GM06990 (cell line): ENCODE measurements around the gene HHIPL1.

Source experiments
- DNase-seq: peaks from one replicate; pipeline ENCODE4 v3.0.0-alpha.2; 2011; ENCODE audit not compliant: insufficient read length; ENCODE audit errors: extremely low read depth
- H3K27me3 ChIP-seq: replicated peaks from 2 replicates; pipeline ENCODE4 v1.6.0; 2011; ENCODE audit warnings: low read length; ENCODE audit not compliant: control insufficient read depth, insufficient read depth
- H3K36me3 ChIP-seq: 2 replicates; pipeline ENCODE4 v1.5.1; 2011; ENCODE audit warnings: low read length; ENCODE audit not compliant: control insufficient read depth, insufficient read depth
- H3K4me3 ChIP-seq: replicated peaks from 2 replicates; pipeline ENCODE4 v1.5.1; 2011; ENCODE audit warnings: low read depth, mild to moderate bottlenecking, control low read depth, low read length
- TF ChIP-seq, protein P1 (sequence below): IDR thresholded peaks from 2 replicates; pipeline ENCODE4 v1.5.1; 2011; ENCODE audit warnings: low read length, control low read depth, mild to moderate bottlenecking, inconsistent platforms; ENCODE audit not compliant: insufficient read depth, poor library complexity, severe bottlenecking

HHIPL1 gene

DNA sequence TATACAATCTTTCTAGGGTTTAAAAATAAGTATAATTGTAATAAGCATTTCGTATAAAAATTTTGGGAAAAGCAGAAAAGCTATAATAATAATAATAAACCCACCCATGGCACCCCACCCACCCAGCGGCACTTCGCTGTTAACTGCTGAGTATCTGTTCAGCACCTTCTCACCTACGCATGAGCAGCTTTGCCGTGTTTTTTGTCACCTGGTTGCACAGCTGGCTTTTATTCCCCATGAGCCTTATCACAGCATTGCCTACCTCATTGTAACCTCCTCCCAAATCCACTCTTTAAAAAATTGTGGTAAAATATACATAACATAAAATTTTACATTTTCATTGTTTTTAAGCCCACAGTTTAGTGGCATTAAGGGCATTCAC is 73.9 kb downstream of the HHIPL1 start:
- Histone ChIP-seq H3K27me3 (no peaks in the 10 kb centered on the region; the same call in 1 of the 2 replicates), H3K4me3 (no peak overlapping the region), H3K36me3 (no peaks in the 10 kb centered on the region)
- no peak for DNase-seq
- TF ChIP-seq, protein P1, sequence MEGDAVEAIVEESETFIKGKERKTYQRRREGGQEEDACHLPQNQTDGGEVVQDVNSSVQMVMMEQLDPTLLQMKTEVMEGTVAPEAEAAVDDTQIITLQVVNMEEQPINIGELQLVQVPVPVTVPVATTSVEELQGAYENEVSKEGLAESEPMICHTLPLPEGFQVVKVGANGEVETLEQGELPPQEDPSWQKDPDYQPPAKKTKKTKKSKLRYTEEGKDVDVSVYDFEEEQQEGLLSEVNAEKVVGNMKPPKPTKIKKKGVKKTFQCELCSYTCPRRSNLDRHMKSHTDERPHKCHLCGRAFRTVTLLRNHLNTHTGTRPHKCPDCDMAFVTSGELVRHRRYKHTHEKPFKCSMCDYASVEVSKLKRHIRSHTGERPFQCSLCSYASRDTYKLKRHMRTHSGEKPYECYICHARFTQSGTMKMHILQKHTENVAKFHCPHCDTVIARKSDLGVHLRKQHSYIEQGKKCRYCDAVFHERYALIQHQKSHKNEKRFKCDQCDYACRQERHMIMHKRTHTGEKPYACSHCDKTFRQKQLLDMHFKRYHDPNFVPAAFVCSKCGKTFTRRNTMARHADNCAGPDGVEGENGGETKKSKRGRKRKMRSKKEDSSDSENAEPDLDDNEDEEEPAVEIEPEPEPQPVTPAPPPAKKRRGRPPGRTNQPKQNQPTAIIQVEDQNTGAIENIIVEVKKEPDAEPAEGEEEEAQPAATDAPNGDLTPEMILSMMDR: no peak

DNA sequence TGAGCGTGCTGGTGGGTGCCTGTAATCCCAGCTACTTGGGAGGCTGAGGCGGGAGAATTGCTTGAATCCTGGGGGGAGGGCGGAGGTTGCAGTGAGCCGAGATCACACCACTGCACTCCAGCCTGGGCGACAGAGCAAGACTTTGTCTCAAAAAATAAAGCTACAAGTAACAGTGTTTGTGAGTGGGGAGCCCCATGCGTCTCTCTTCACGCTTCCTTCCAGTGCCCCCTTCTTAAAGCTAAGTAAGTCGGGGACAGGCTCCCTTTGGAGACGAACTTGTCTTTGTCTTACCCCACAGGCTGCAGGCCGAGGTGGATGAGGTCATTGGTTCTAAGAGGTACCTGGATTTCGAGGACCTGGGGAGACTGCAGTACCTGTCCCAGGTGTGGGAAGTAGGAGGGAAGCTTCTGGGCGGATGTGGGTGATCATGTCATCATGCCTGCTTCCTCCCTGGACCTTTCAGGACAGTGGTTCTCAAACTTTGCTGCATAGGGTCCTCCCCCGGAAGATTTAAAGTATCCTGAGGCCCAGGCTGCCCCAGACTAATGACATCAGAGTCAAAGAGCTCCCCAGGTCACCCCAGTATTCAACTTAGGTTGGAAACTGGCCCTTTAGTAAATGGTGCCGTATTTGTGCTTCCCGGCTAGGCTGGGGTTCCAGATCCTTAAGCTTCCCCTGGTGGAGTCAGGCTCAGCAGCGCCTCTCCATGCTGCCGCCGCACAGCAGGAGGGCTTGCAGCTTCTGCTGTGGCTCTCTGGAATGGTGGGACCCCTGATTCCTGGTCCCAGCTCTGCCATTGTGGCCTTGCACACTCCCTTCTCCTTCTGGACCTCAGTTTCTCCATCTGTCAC is 76.2 kb downstream of the HHIPL1 start:
- DNase-seq: no peak
- TF ChIP-seq, protein P1: no peak
- no peaks in the 10 kb centered on the region for H3K36me3 ChIP-seq
- H3K27me3 ChIP-seq: no peaks in the 10 kb centered on the region; the same call in 1 of the 2 replicates
- H3K4me3 ChIP-seq: no peak overlapping the region

- H3K27me3 ChIP-seq: no peaks in the 10 kb centered on the region; the same call in 1 of the 2 replicates
- H3K4me3 ChIP-seq: no peak overlapping the region
- TF ChIP-seq, protein P1: no peak
- no peaks in the 10 kb centered on the region for H3K36me3 ChIP-seq
- no peak for DNase-seq
Observed at GRCh38 chr14:99721792-99722516, 77.0 kb downstream of the HHIPL1 start.

GRCh38 chr14:99722741-99723140 is 77.8 kb downstream of the HHIPL1 start:
- Histone ChIP-seq H3K36me3 (no peaks in the 10 kb centered on the region), H3K27me3 (no peaks in the 10 kb centered on the region; the same call in 1 of the 2 replicates), H3K4me3 (no peak overlapping the region)
- TF ChIP-seq, protein P1: no peak
- no peak for DNase-seq

DNA sequence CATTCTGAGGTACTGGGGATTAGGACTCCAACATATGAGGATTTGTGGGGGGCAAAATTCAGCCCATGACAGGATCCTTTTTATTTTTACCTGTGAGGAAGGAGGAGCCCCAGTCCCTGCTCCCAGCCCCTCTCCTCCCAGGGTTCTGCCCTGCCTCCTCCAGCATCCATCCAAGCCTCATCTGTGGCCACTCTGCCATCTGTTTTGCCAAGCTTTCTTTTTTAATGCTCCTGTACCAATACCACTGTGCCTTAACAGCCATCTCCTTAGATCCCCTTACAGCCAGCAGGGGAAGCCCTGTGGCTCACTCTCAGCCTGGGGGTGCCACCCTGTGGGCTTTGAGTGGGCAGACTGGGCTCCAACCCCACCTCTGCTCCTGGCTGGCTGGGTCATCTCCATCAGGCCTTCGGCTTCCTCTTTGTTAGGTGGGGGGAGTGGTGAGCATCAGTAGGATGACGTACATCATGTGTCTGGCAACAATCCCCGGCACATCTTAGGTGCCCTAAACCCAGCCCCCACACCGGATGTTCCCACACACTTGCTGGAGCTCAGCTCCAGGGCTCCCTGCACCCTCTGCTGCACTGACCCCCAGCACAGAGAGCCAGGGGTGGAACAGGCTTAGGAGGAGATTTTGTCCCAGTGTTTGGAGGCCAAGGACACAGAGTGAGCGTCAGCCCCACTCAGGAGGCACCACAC is 79.4 kb downstream of the HHIPL1 start:
- Histone ChIP-seq H3K36me3 (no peaks in the 10 kb centered on the region), H3K27me3 (no peaks in the 10 kb centered on the region; the same call in 1 of the 2 replicates), H3K4me3 (no peak overlapping the region)
- DNase-seq: no peak
- TF ChIP-seq, protein P1: no peak
